Bone marrow (tissue), 2 donors: ENCODE results near the gene ZBED5.
A peak's percentile ranks its signal among the peaks of the same experiment; 100 is the strongest.

Source experiments
- DNase-seq, 2 donors: peaks; one replicate each; lab custom pipeline; 2025; lab: John Stamatoyannopoulos, UW

ZBED5 gene

GRCh38 chr11:10878408-10879214 lies 20.8 kb upstream of the ZBED5 start:
- peak in 1 of 2 donors; percentile 73 for DNase-seq

GRCh38 chr11:10876158-10876557 lies 18.3 kb upstream of the ZBED5 start:
- no peak for DNase-seq

- no peak for DNase-seq
These were observed 17.7 kb upstream of the ZBED5 start for GRCh38 chr11:10875430-10876021.

GRCh38 chr11:10872097-10872496 lies 14.2 kb upstream of the ZBED5 start:
- no peak for DNase-seq

- DNase-seq: no peak
These were observed 10.5 kb upstream of the ZBED5 start for GRCh38 chr11:10868352-10868751.

- no peak for DNase-seq
These were observed 9.1 kb upstream of the ZBED5 start for GRCh38 chr11:10866893-10867331.

GRCh38 chr11:10865837-10866270 lies 8.0 kb upstream of the ZBED5 start:
- DNase-seq: no peak

- DNase-seq: no peak
These were observed 6.8 kb upstream of the ZBED5 start for GRCh38 chr11:10864688-10865087.

- DNase-seq: no peak
These were observed 4.6 kb upstream of the ZBED5 start for GRCh38 chr11:10862446-10862845.

- no peak for DNase-seq
These were observed 3.9 kb upstream of the ZBED5 start for GRCh38 chr11:10861799-10862198.

- no peak for DNase-seq
These were observed 3.2 kb upstream of the ZBED5 start for GRCh38 chr11:10861047-10861446.

GRCh38 chr11:10858439-10859325 lies 829 bp upstream of the ZBED5 start:
- peak in 1 of 2 donors; percentile 23 for DNase-seq

GRCh38 chr11:10857459-10857708 lies 469 bp downstream of the ZBED5 start:
- DNase-seq: no peak

GRCh38 chr11:10856689-10857458 lies 979 bp downstream of the ZBED5 start:
- DNase-seq: no peak

- no peak for DNase-seq
These were observed 2.6 kb downstream of the ZBED5 start for GRCh38 chr11:10855295-10855694.

- DNase-seq: no peak
These were observed 9.6 kb downstream of the ZBED5 start for GRCh38 chr11:10847960-10848860.

GRCh38 chr11:10846660-10847059 lies 11.2 kb downstream of the ZBED5 start:
- no peak for DNase-seq

GRCh38 chr11:10845589-10845988 lies 12.3 kb downstream of the ZBED5 start:
- no peak for DNase-seq

GRCh38 chr11:10844796-10845195 lies 13.1 kb downstream of the ZBED5 start:
- no peak for DNase-seq

GRCh38 chr11:10844356-10844755 lies 13.5 kb downstream of the ZBED5 start:
- no peak for DNase-seq

GRCh38 chr11:10838881-10839280 lies 19.0 kb downstream of the ZBED5 start:
- no peak for DNase-seq
